GM21529 (cell line): ENCODE data around the gene OSBPL2.

Experiments
- ATAC-seq: cut with Tn5 transposase; IDR thresholded peaks from one replicate; pipeline ENCODE4 v1.9.1; 2021; ENCODE audit not compliant: unreplicated experiment

OSBPL2 gene

DNA sequence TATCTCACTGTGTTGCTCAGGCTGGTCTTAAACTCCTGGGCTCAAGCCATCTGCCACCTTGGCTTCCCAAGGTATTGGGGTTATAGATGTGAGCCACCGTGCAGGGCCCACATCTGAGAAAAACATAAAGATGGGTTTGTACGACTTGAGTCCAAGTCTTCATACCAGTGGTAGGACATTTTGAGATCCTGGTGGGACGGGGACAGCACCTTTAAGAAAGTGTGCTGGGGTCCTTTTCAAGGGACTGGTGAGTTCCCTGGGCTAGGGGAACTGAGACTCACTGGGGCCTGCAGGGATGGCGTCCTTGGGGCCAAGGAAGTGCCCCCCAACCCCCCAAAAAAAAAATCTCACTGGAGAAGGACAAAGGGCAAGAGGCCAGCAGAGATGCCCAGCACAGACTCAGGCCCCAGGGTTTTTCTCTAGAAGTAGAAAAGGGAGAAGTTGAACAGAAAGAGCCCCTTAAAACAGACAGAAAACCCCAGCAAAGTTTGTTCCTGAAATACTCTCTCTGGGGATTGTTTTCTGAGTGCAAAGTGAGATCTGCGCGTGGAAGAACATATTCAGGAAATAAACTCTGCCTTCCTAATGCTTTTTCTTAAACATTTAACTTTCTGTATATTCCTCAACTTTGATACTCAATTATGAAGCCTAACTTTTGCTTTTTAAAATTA is 10.7 kb downstream of the OSBPL2 start:
- no peak for ATAC-seq

GRCh38 chr20:62252342-62252966 is 14.1 kb downstream of the OSBPL2 start:
- ATAC-seq: no peak

DNA sequence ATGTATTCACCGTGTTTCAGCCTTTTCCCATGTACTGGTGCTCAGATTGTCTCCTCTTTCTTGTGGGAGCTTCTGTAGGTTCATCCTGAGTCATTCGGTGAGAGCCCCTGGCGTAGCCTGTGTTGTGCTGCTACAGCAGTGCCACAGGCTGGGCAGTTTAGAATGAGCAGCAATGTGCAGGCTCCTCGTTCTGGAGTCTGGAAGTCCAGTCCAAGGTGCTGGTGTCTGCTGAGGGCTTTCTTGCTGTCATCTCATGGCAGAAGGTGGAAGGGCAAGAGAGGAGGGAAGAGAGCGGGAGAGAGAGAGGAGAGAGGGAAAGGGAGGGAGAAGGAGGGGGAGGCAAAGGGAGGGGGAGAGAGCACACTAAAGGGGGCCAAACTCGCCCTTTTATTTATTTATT is 15.1 kb downstream of the OSBPL2 start:
- ATAC-seq: no peak

DNA sequence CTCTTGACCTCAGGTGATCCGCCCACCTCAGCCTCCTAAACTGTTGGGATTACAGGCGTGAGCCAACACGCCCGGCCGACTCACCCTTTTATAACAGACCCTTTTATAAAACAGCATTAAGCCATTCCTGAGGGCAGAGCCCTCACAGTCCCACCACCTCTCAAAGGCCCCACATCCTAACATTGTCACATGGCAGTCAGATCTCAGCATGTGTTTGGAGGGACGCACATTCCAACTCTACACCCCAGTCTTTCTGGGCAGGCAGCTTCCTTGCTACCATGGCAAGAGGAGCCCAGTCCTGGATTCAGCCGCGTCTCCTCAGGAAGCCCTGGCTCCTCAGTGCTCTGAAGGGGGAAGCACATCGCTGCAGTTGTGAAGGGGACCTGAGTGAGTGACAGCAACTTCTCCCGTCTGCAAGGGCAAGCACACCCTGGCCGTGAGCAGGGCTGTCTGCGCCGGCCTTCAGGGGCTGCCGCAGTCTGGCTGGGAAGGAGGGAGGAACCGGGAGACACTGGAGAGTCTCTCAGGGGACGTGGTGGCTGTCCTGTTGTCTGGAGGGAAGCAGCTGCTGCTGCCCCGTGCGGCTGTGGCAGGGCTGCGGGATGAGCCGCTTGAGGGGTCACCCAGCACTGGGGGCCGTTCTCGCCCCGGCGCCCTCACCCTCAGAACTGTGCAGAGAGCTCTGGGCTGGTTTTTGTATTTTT is 15.9 kb downstream of the OSBPL2 start:
- no peak for ATAC-seq

- ATAC-seq: no peak
Observed at GRCh38 chr20:62255976-62256375, 17.7 kb downstream of the OSBPL2 start.

GRCh38 chr20:62258499-62259293 is 20.4 kb downstream of the OSBPL2 start:
- no peak for ATAC-seq

DNA sequence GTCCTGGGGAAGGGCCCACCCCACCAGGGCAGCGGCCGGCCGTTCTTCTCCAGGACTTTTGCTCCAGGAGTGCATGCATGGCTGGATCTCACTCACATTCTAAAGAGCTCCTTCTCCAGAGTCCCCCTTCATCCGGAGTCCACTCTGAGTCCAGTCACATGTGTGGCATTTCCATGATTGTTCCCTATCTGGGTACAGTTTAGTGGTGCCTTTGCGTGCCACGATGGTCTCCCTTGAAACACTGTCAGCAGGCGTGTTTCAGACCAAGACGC is 20.9 kb downstream of the OSBPL2 start:
- no peak for ATAC-seq

- ATAC-seq: no peak
Observed at GRCh38 chr20:62262064-62262463, 23.7 kb downstream of the OSBPL2 start.

- ATAC-seq: no peak
Observed at GRCh38 chr20:62263396-62263795, 25.1 kb downstream of the OSBPL2 start.

GRCh38 chr20:62265365-62265764 is 27.0 kb downstream of the OSBPL2 start:
- ATAC-seq: no peak

- ATAC-seq: no peak
Observed at GRCh38 chr20:62266340-62266739, 28.0 kb downstream of the OSBPL2 start.

DNA sequence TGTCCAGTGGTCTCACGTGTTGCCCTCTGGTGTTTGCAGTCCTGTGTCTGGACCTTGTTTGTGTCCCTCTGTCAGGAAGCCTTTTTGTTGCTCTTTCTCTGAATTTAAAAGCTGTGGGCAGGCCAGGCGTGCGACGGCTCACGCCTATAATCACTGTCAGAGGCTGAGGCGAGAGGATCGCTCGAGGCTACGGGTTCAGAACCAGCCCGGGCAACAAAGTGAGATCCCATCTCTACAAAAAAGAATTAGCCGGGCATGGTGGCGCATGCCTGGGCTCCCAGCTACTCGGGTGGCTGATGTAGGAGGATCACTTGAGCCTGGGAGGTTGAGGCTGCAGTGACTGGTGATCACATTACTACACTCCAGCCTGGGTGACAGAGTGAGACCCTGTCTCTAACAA is 28.5 kb downstream of the OSBPL2 start:
- ATAC-seq: no peak

DNA sequence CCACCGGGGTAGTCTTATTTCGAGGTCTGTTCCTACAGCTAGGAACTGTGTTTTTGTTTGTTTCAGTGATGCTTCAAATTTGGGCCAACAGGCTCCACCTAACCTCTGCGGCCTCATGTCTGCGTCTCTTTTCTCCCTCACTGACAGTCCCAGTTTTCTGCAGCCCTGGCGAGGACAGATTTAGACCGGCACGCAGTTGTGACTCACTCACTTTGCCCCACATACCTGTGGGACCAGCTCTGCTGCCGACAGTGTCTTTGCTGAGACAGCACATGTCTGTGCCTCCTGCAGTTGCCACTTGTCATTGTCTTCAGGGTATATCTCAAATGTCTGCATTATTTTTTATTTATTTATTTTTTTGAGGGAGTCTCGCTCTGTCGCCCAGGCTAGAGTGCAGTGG is 29.2 kb downstream of the OSBPL2 start:
- ATAC-seq: no peak

DNA sequence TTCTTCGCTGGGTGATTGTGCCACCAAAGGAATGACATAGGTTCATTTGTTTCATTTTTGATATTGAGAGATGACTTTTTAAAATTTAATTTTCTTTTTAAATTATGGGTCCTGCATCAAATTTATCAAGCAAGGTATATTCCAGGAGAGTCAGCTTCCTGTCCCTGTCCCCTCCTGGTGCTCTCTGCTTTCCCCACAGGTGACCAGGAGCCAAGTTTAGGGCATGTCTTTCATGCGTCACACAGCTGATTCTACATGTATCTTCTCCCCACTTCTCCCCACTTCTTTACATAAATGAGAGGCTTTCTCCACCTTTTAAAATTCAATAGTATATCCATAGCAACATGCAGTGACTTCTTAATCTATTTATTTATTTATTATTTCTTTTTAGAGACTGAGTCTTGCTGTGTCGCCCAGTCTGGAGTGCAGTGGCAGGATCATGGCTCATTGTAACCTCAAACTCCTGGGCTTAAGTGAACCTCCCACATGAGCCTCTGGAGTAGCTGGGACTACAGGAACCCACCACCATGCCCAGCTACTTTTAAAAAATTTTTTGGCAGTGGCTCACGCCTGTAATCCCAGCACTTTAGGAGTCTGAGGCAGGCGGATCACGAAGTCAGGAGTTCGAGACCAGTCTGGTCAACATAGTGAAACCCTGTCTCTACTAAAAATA is 30.0 kb downstream of the OSBPL2 start:
- no peak for ATAC-seq

DNA sequence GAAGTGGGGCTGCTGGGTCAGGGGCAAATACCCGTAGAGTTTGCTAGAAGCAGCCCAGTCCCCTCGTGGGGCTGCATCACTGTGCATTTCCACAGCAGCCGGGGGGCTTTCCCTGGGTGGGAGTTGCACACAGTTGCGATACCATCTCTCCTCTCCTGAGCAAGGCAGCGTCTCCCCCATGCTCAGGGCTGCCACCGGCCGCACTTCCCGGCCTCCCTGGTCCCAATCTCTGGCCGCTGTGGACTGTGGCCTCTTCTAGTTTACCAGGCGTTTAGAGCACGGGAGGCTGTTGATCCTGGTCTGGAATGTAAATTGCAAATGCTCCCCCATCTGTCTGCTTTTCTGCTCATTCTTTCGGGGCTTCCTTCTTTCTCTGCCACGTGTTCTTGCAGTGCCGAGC is 31.1 kb downstream of the OSBPL2 start:
- ATAC-seq: no peak

DNA sequence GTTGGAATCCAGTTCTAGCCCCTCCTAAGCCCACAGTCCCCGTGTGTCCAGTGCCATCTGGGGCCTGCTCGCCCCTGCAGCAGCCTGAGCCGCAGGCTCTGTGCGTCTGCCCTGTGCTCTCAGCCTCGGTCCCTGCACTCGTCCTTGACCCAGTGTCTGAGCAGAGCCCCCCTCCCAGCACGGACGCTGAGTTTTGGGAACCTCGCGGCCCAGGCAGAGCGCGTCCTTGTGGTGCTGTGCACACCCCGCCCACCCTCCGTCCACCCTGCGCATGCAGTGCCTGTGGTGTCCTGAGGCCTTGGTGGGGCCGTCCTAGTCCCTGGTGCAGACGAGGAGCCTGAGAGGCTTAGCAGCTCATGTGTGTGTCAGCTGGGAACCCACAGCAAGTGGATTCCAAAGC is 31.6 kb downstream of the OSBPL2 start:
- ATAC-seq: no peak

DNA sequence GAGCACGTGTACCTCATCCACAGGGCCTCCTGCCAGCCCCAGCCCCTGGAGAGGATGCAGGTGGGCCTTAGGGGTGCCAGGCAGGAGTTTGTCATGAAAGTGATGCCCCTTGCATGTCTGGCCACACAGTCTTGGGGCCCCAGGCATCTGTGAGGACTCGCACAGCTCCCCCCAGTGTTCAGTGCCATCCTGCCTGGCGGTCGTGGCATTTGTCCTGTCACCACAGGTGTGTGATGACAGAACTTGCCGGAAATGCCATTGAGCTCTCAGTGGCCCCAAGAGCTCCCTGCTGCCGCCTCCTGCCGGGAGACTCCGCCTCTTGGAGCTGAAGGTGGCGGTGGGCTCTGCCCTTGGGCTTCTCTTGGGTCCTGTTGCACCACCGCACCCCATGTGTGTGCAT is 33.9 kb downstream of the OSBPL2 start:
- ATAC-seq: no peak

- ATAC-seq: no peak
Observed at GRCh38 chr20:62273416-62273815, 35.1 kb downstream of the OSBPL2 start.

- ATAC-seq: no peak
Observed at GRCh38 chr20:62274332-62274950, 36.1 kb downstream of the OSBPL2 start.

DNA sequence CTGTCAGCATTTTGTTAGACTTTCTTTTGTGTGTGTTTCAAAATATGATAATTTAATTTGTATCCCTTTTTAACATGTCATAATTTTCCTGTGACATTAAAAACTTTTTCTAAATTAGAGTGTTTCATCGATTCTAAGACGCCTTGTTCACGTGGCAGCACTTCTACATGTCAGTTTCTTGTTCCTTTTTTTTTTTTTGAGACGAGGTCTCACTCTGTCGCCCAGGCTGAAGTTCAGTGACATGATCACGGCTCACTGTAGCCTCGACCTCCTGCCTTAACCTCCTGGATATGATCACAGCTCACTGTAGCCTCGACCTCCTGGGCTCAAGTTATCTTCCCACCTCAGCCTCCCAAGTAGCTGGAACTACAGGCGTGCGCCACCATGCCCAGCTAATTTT is 36.9 kb downstream of the OSBPL2 start:
- no peak for ATAC-seq

- ATAC-seq: no peak
Observed at GRCh38 chr20:62276439-62276838, 38.1 kb downstream of the OSBPL2 start.
